Measurements from ENCODE around the gene GNAS. TPM values are rescaled to one million over a fixed set of nuclear protein-coding genes. Genes with fewer than 3 reads are reported as not detected.
A peak's percentile ranks its signal among the peaks of the same experiment; 100 is the strongest.

Gene GNAS
- total RNA-seq, 6 experiments from 2014 or later = 254 to 400 (median 287) TPM

DNA sequence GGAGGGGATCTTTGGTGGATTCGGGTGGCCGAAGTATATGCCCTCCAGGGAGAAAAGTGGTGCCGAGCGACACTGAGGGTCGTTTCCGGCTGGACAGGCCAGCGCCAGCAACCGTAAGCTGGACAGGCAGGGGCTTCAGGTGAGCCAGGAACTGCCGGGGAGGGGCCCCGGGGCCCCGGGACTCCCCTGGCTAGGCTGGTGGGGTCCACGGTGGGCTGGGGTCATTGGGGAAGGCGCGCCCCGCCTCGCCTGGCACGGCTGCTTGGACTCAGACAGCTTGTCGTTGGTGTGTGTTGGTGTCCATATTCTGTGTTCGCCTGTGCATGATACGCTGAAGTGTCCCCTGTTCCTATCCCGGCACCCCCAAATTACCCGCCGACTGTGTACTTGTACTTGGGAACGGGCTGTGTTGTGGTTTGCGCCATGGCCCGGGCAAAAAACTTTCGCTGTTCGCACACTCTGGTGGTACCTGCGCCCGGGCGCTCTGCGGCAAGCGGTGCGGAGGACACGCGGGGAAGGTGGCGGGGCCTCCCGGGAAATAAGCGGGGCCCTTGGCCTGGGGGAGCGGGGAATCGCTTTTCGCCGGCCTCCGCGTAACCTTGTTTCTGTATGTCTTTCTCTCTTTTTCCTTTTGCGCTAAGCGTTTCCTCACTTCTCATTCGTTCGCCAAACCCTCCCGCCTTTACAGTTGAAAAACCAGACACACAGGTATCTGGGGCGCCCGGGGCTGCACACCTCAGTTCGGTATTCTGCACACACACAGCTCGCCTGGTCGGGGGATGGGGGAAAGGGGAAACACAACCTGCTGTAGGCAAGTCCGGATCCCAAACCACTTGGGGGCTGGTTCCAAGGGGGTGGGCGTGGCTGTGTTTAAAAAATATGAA lies 3.2 kb downstream of the GNAS start:
- Histone ChIP-seq H3K36me3 (no peaks in the 10 kb centered on the region), H3K27me3 (peaks cover 0 to 4% of the 10 kb centered on the region in 2 donors), H3K27ac (no peak overlapping the region), H3K4me1 (peaks cover 0 to 3% (median 0%) of the 10 kb centered on the region in 4 donors), H3K4me3 (no peak overlapping the region), H3K9me3 (no peaks in the 10 kb centered on the region)
- DNase-seq = no peak
- no peak for ATAC-seq
- 65% methylated on average over 34 of the region's 57 CpGs for WGBS (ENCODE audit: insufficient coverage, low coverage, low lambda C conversion rate, missing lambda C conversion rate)
- TF ChIP-seq POLR2A (IDR thresholded peaks at IDR 0.05) (no peak), CTCF (IDR thresholded peaks at IDR 0.05) (no peak)
- intact Hi-C loops (cut with DNase I) = loop anchor here (10.0 kb wide), 2 partner anchors 371 to 381 kb away; no protein-coding TSS in a partner anchor

DNA sequence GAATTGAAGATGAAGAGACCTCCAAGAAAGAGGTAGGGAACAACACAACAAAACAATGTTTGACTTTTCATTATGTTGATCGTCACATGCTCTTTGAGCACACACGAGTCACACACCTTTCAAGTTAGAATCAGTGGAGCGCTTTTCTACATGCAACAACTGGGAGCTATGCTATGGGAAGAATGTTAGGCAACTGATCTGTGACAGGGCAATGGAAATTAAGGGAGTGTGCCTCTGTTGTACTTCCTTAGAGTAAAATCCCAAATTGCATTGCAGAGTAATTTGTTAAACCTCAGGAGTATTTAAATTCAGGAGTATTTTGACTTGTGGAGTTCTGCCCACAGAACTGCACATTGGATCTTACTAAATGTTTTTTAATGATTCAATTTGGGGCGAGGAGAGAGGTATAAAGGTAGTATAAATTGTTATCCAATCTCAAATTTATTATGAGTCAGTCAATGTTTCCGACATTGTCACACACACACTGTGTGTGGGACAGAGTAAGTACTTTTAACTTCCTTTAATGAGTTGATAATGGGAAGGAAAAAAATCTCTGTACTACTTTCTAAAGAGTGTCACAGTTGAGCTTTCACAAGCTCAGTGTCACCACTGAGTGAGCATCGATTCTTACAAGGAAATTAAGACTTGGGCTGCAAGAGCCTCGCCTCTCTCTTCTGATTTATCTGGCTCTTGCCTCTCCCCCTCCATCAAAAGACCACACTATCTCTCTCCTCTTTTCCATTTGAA lies 10.7 kb downstream of the GNAS start:
- Histone ChIP-seq H3K9me3 (no peaks in the 10 kb centered on the region), H3K4me1 (no peaks in the 10 kb centered on the region), H3K4me3 (no peak overlapping the region), H3K36me3 (no peaks in the 10 kb centered on the region), H3K27me3 (peaks cover 0 to 4% of the 10 kb centered on the region in 2 donors), H3K27ac (no peak overlapping the region)
- DNase-seq (no peak), ATAC-seq (no peak)
- intact Hi-C loops (cut with DNase I) = no loop called here
- WGBS (ENCODE audit: insufficient coverage, low coverage, low lambda C conversion rate, missing lambda C conversion rate) = 71% methylated on average over 7 of the region's 7 CpGs
- no peak for TF ChIP-seq POLR2A (IDR thresholded peaks at IDR 0.05)
- TF ChIP-seq CTCF (IDR thresholded peaks at IDR 0.05) = no peak

- Histone ChIP-seq H3K27me3 (no peaks in the 10 kb centered on the region), H3K27ac (no peak overlapping the region), H3K36me3 (no peaks in the 10 kb centered on the region), H3K9me3 (no peaks in the 10 kb centered on the region), H3K4me1 (no peaks in the 10 kb centered on the region), H3K4me3 (no peak overlapping the region)
- intact Hi-C loops (cut with DNase I) = no loop called here
- ATAC-seq = no peak
- TF ChIP-seq POLR2A (IDR thresholded peaks at IDR 0.05) (no peak), CTCF (IDR thresholded peaks at IDR 0.05) (peak in 3 of 4 donors; percentile 15 to 28 (median 22))
- no peak for DNase-seq
- WGBS (ENCODE audit: insufficient coverage, low coverage, low lambda C conversion rate, missing lambda C conversion rate) = 33% methylated on average over 2 of the region's 2 CpGs
These were observed 11.8 kb downstream of the GNAS start for GRCh38 chr20:58864346-58864745.

DNA sequence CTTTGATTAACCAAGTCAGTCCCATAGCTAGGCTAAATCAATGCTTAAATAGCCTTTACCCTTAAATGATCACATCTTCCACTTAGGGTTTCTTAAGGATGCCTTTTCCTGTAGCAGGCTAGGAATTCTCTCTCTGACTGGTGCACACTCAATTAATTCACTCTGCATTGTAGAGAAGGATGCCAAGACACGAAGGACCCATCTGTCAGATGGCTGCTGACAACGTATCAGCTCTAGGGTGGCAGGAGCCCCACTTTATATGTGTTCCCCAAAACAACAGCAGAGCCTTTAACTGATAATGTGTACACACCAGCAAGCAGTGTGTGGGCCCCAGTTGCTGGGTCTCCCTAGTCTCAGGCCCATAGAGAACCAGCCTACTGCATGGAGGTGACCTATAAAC lies 13.3 kb downstream of the GNAS start:
- TF ChIP-seq CTCF (IDR thresholded peaks at IDR 0.05) = no peak
- no peak for TF ChIP-seq POLR2A (IDR thresholded peaks at IDR 0.05)
- Histone ChIP-seq H3K27me3 (no peaks in the 10 kb centered on the region), H3K4me3 (no peak overlapping the region), H3K4me1 (no peaks in the 10 kb centered on the region), H3K27ac (no peak overlapping the region), H3K36me3 (no peaks in the 10 kb centered on the region), H3K9me3 (no peaks in the 10 kb centered on the region)
- no peak for ATAC-seq
- no CpG with 5 or more reads among the region's 2 CpGs for WGBS (ENCODE audit: insufficient coverage, low coverage, low lambda C conversion rate, missing lambda C conversion rate)
- intact Hi-C loops (cut with DNase I) = loop anchor here in 1 of 2 donors (5.0 kb wide), 1 partner anchor 356 kb away; no protein-coding TSS in a partner anchor
- no peak for DNase-seq

Data from right lobe of liver (tissue), 6 donors.